ENCODE data around the gene REEP6.
"Not testable (repeated sequence)": the region's sequence is repeated elsewhere in the genome, so short reads cannot be mapped to it uniquely, and the experiment has no call there.

REEP6 gene

DNA sequence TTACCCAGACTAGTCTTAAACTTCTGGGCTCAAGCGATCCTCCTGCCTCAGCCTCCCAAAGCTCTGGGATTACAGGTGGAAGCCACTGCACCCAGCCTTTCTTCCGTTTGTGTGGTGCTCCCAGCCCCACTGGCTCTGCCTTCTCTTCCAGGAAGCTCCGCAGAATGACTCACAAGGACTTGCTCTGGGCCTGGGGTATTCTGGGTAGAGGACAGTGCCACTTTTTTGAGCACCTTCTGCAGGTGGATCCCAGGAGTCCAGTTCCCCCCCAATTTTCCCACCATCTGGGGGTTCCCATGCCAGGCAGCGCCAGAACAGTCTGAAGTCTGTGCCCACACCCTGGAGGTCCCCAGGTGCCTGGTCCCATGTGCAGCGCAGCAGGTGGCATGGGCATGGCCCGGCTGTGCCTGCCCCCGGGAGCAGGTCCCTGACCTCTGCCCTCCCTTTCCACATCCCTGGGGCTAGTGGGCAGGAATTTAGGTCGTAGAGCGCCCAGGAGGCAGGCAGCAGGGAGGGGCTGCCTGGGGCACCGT lies 1.6 kb downstream of the REEP6 start:
- H3K9me3 ChIP-seq (ENCODE audit: control insufficient read depth in 1 of 2, low read length in 2 of 2), result no peaks in the 10 kb centered on the region
- peak overlapping the region; percentile 76 to 87 for H3K4me3 ChIP-seq (ENCODE audit: low read depth in 1 of 2, low read length in 2 of 2)
- peaks cover 0 to 4% of the 10 kb centered on the region in 2 donors for H3K36me3 ChIP-seq (ENCODE audit: control insufficient read depth in 1 of 2, insufficient read depth in 2 of 2, low read length in 2 of 2)
- peak overlapping the region; percentile 85 for H3K27ac ChIP-seq (ENCODE audit: low read depth, low read length)
- H3K9ac ChIP-seq (ENCODE audit: low read depth in 1 of 2, low read length in 2 of 2), result peak overlapping the region; percentile 30 to 77
- H3K4me1 ChIP-seq (ENCODE audit: control insufficient read depth in 1 of 2, insufficient read depth in 2 of 2, low read length in 2 of 2), result peaks cover 29 to 37% of the 10 kb centered on the region in 2 donors
- H3K27me3 ChIP-seq (ENCODE audit: control insufficient read depth in 1 of 2, insufficient read depth in 2 of 2, low read length in 2 of 2), result peaks cover 0 to 3% of the 10 kb centered on the region in 2 donors

GRCh38 chr19:1494115-1494815 lies 3.3 kb downstream of the REEP6 start:
- H3K9me3 ChIP-seq (ENCODE audit: control insufficient read depth in 1 of 2, low read length in 2 of 2), result no peaks in the 10 kb centered on the region
- H3K4me3 ChIP-seq (ENCODE audit: low read depth in 1 of 2, low read length in 2 of 2), result peak overlapping the region in 1 of 2 donors; percentile 16
- H3K27ac ChIP-seq (ENCODE audit: low read depth, low read length), result peak overlapping the region; percentile 5
- H3K27me3 ChIP-seq (ENCODE audit: control insufficient read depth in 1 of 2, insufficient read depth in 2 of 2, low read length in 2 of 2), result peaks cover 0 to 3% of the 10 kb centered on the region in 2 donors
- peaks cover 29 to 37% of the 10 kb centered on the region in 2 donors for H3K4me1 ChIP-seq (ENCODE audit: control insufficient read depth in 1 of 2, insufficient read depth in 2 of 2, low read length in 2 of 2)
- H3K36me3 ChIP-seq (ENCODE audit: control insufficient read depth in 1 of 2, insufficient read depth in 2 of 2, low read length in 2 of 2), result peaks cover 0 to 4% of the 10 kb centered on the region in 2 donors
- H3K9ac ChIP-seq (ENCODE audit: low read depth in 1 of 2, low read length in 2 of 2), result peak overlapping the region in 1 of 2 donors; percentile 25

- H3K9ac ChIP-seq (ENCODE audit: low read depth in 1 of 2, low read length in 2 of 2), result no peak overlapping the region
- H3K4me1 ChIP-seq (ENCODE audit: control insufficient read depth in 1 of 2, insufficient read depth in 2 of 2, low read length in 2 of 2), result peaks cover 24 to 29% of the 10 kb centered on the region in 2 donors
- peaks cover 0 to 4% of the 10 kb centered on the region in 2 donors for H3K36me3 ChIP-seq (ENCODE audit: control insufficient read depth in 1 of 2, insufficient read depth in 2 of 2, low read length in 2 of 2)
- H3K27ac ChIP-seq (ENCODE audit: low read depth, low read length), result no peak overlapping the region
- H3K9me3 ChIP-seq (ENCODE audit: control insufficient read depth in 1 of 2, low read length in 2 of 2), result no peaks in the 10 kb centered on the region
- no peak overlapping the region for H3K4me3 ChIP-seq (ENCODE audit: low read depth in 1 of 2, low read length in 2 of 2)
- H3K27me3 ChIP-seq (ENCODE audit: control insufficient read depth in 1 of 2, insufficient read depth in 2 of 2, low read length in 2 of 2), result peaks cover 0 to 3% of the 10 kb centered on the region in 2 donors
These were observed 4.2 kb downstream of the REEP6 start for GRCh38 chr19:1495051-1495798.

DNA sequence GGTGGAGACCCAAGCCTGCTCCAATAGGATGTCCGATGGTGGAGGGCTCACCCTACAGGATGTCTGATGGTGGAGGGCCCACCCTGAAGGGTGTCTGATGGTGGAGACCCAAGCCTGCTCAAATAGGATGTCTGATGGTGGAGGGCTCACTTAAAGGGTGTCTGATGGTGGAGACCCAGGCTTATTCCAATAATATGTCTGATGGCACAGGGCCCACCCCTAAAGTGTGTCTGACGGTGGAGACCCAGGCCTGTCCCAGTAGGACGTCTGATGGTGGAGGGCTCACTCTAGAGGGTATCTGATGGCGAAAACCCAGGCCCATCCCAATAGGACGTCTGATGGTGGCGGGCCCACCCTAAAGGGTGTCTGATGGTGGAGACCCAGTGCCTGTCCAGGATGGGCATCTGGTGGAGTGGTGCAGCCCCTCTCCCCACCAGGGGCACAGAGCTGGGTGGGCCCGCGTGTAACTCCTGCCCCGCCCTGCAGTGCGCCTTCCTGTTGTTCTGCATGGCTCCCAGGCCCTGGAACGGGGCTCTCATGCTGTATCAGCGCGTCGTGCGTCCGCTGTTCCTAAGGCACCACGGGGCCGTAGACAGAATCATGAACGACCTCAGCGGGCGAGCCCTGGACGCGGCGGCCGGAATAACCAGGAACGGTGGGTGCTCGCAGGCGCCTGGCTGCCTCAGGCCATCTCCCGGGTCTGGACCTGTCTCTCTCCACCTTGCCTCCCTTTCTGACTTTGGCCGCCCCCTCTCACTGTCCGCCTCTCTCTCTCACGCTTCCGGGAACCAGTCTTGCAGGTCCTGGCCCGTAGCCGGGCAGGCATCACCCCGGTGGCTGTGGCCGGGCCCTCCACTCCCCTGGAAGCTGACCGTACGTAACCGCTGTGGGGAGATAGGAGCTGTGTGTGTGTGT lies 5.1 kb downstream of the REEP6 start:
- Histone ChIP-seq H3K9me3 (ENCODE audit: control insufficient read depth in 1 of 2, low read length in 2 of 2) (no peaks in the 10 kb centered on the region), H3K4me1 (ENCODE audit: control insufficient read depth in 1 of 2, insufficient read depth in 2 of 2, low read length in 2 of 2) (peaks cover 24 to 29% of the 10 kb centered on the region in 2 donors), H3K27me3 (ENCODE audit: control insufficient read depth in 1 of 2, insufficient read depth in 2 of 2, low read length in 2 of 2) (peaks cover 0 to 3% of the 10 kb centered on the region in 2 donors), H3K4me3 (ENCODE audit: low read depth in 1 of 2, low read length in 2 of 2) (no peak overlapping the region), H3K27ac (ENCODE audit: low read depth, low read length) (no peak overlapping the region), H3K9ac (ENCODE audit: low read depth in 1 of 2, low read length in 2 of 2) (no peak overlapping the region), H3K36me3 (ENCODE audit: control insufficient read depth in 1 of 2, insufficient read depth in 2 of 2, low read length in 2 of 2) (peaks cover 0 to 4% of the 10 kb centered on the region in 2 donors)

DNA sequence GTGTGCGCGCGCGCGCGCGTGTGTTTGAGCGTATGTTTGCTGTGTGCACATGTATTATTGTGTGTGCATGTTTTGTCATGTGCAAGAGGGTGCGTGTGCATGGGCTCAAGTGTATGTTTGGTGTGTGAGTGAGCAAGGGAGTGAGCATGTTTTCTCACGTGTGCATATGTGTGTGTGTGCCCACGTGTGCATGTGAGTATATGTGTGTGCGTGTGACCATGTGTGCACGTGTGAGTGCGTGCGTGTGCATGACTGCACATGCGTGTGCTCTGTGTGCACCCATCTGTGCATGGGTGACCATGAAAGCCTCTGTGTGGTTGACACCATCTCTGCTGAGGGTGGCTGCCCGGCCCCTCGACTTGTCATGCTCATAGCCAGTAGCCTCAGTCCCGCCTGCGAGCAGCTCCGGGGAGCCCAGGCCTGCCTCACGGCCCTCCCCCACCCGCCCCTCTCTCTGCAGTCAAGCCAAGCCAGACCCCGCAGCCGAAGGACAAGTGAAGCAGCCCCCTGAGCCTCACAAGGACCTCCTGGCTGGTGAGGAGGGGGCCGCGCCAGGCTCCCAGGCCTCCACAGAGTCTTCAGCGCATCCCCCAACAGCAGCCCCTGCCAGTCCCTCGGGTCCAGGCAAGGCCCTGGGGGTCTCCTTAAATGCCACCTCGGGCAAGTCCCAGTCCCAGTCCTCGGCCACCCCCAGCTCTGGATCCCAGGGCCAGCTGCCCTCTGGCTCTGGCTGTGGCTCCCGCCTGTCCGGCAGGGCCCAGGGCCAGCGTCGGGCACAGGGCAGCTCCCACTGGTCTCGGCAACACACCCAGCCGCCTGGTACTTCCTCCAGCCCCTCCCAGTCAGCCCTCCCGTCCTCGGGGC lies 6.0 kb downstream of the REEP6 start:
- no peak overlapping the region for H3K9ac ChIP-seq (ENCODE audit: low read depth in 1 of 2, low read length in 2 of 2)
- H3K9me3 ChIP-seq (ENCODE audit: control insufficient read depth in 1 of 2, low read length in 2 of 2), result no peaks in the 10 kb centered on the region
- no peak overlapping the region for H3K27ac ChIP-seq (ENCODE audit: low read depth, low read length)
- peaks cover 0 to 4% of the 10 kb centered on the region in 2 donors for H3K36me3 ChIP-seq (ENCODE audit: control insufficient read depth in 1 of 2, insufficient read depth in 2 of 2, low read length in 2 of 2)
- peaks cover 24 to 25% of the 10 kb centered on the region in 2 donors for H3K4me1 ChIP-seq (ENCODE audit: control insufficient read depth in 1 of 2, insufficient read depth in 2 of 2, low read length in 2 of 2)
- H3K27me3 ChIP-seq (ENCODE audit: control insufficient read depth in 1 of 2, insufficient read depth in 2 of 2, low read length in 2 of 2), result peaks cover 0 to 3% of the 10 kb centered on the region in 2 donors
- no peak overlapping the region for H3K4me3 ChIP-seq (ENCODE audit: low read depth in 1 of 2, low read length in 2 of 2)

DNA sequence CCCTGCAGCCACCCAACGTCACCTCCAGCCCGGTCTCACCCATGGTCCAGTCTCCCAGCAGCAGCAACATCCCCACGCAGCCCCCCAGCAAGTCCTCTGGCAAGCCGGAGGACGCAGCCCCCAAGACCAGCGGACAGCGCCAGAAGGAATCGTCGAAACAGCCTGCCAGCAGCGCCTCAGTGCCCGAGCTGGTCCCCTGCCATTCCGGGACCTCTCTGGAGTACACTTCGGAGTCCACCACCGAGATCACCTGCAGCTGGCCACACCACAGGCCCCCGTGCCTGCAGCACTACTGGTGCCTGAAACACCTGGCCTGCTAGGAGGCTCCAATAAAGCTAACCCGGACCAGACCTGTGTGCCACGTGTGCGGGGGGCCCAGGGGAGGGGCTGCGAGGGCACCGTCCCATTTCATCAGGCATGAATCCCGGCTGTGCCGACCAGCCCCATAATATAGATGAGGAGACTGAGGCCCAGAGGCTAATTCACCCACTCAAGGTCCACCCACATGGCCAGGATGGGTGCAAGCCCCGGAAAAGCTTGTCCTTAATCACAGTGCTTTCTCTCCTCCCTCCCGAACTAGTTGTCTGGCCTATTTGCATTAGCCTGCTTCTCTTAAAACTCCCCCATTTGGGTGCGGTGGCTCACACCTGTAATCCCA lies 6.7 kb downstream of the REEP6 start:
- Histone ChIP-seq H3K9ac (ENCODE audit: low read depth in 1 of 2, low read length in 2 of 2) (no peak overlapping the region), H3K9me3 (ENCODE audit: control insufficient read depth in 1 of 2, low read length in 2 of 2) (no peaks in the 10 kb centered on the region), H3K4me3 (ENCODE audit: low read depth in 1 of 2, low read length in 2 of 2) (no peak overlapping the region), H3K4me1 (ENCODE audit: control insufficient read depth in 1 of 2, insufficient read depth in 2 of 2, low read length in 2 of 2) (peaks cover 22 to 23% of the 10 kb centered on the region in 2 donors), H3K27ac (ENCODE audit: low read depth, low read length) (no peak overlapping the region), H3K36me3 (ENCODE audit: control insufficient read depth in 1 of 2, insufficient read depth in 2 of 2, low read length in 2 of 2) (peaks cover 0 to 4% of the 10 kb centered on the region in 2 donors), H3K27me3 (ENCODE audit: control insufficient read depth in 1 of 2, insufficient read depth in 2 of 2, low read length in 2 of 2) (peaks cover 0 to 3% of the 10 kb centered on the region in 2 donors)

DNA sequence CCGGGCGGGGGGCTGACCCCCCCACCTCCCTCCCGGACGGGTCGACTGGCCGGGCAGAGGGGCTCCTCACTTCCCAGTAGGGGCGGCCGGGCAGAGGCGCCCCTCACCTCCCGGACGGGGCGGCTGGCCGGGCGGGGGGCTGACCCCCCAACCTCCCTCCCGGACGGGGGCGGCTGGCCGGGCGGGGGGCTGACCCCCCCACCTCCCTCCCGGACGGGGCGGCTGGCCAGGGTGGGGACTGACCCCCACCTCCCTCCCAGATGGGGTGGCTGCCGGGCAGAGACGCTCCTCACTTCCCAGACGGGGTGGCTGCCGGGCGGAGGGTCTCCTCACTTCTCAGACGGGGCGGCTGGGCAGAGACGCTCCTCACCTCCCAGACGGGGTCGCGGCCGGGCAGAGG lies 8.2 kb downstream of the REEP6 start:
- Histone ChIP-seq H3K4me1 (ENCODE audit: control insufficient read depth in 1 of 2, insufficient read depth in 2 of 2, low read length in 2 of 2) (peaks cover 6 to 16% of the 10 kb centered on the region in 2 donors), H3K27me3 (ENCODE audit: control insufficient read depth in 1 of 2, insufficient read depth in 2 of 2, low read length in 2 of 2) (peaks cover 8 to 11% of the 10 kb centered on the region in 2 donors)
- H3K9ac ChIP-seq (ENCODE audit: low read depth in 1 of 2, low read length in 2 of 2); H3K36me3 ChIP-seq (ENCODE audit: control insufficient read depth in 1 of 2, insufficient read depth in 2 of 2, low read length in 2 of 2); H3K27ac ChIP-seq (ENCODE audit: low read depth, low read length); H3K4me3 ChIP-seq (ENCODE audit: low read depth in 1 of 2, low read length in 2 of 2); H3K9me3 ChIP-seq (ENCODE audit: control insufficient read depth in 1 of 2, low read length in 2 of 2): not testable (repeated sequence)

- peaks cover 8 to 13% of the 10 kb centered on the region in 2 donors for H3K27me3 ChIP-seq (ENCODE audit: control insufficient read depth in 1 of 2, insufficient read depth in 2 of 2, low read length in 2 of 2)
- H3K27ac ChIP-seq (ENCODE audit: low read depth, low read length), result peak overlapping the region; percentile 75
- no peaks in the 10 kb centered on the region for H3K9me3 ChIP-seq (ENCODE audit: control insufficient read depth in 1 of 2, low read length in 2 of 2)
- H3K36me3 ChIP-seq (ENCODE audit: control insufficient read depth in 1 of 2, insufficient read depth in 2 of 2, low read length in 2 of 2), result peaks cover 0 to 9% of the 10 kb centered on the region in 2 donors
- peak overlapping the region; percentile 17 to 50 for H3K4me3 ChIP-seq (ENCODE audit: low read depth in 1 of 2, low read length in 2 of 2)
- H3K4me1 ChIP-seq (ENCODE audit: control insufficient read depth in 1 of 2, insufficient read depth in 2 of 2, low read length in 2 of 2), result peaks cover 0 to 8% of the 10 kb centered on the region in 2 donors
- no peak overlapping the region for H3K9ac ChIP-seq (ENCODE audit: low read depth in 1 of 2, low read length in 2 of 2)
These were observed 10.2 kb downstream of the REEP6 start for GRCh38 chr19:1501200-1501595.

Data from duodenal mucosa (tissue), 2 donors.